ENCODE data around the gene TMX1. TPM values are rescaled to one million over a fixed set of nuclear protein-coding genes. Genes with fewer than 3 reads are reported as not detected.

Gene TMX1
- total and polyA plus RNA-seq, 2 donors (not counting 1 experiment from before 2014, with no cell fraction given), result 36.5 to 49.5 TPM

- TF ChIP-seq CTCF (conservative IDR thresholded peaks at IDR 0.05 in 1 of 2, IDR thresholded peaks at IDR 0.05 in 1 of 2; ENCODE audit: low read depth in 1 of 2, low read length in 2 of 2) (no peak), EZH2 (IDR thresholded peaks at IDR 0.05; ENCODE audit: low read length, missing control alignments) (no peak)
- Histone ChIP-seq H3K36me3 (ENCODE audit: control insufficient read depth, insufficient read depth, low read length) (no peaks in the 10 kb centered on the region), H3K79me2 (ENCODE audit: control insufficient read depth, insufficient read depth, low read length) (no peaks in the 10 kb centered on the region), H2AFZ (ENCODE audit: low read length) (no peak overlapping the region), H3K9ac (ENCODE audit: insufficient read depth, low read length) (no peak overlapping the region), H3K27me3 (ENCODE audit: control insufficient read depth, insufficient read depth, low read length) (no peaks in the 10 kb centered on the region), H3K4me2 (ENCODE audit: extremely low read depth, insufficient read depth, low read length) (no peak overlapping the region), H3K4me1 (ENCODE audit: control insufficient read depth, extremely low read depth, insufficient read depth, low read length) (no peaks in the 10 kb centered on the region), H3K9me3 (ENCODE audit: control insufficient read depth, insufficient read depth, low read depth, low read length) (no peaks in the 10 kb centered on the region), H4K20me1 (ENCODE audit: control insufficient read depth, extremely low read depth, insufficient read depth, low read length) (no peaks in the 10 kb centered on the region), H3K27ac (ENCODE audit: insufficient read depth, low read length) (no peak overlapping the region), H3K4me3 (replicated peaks in 1 of 4; ENCODE audit: control extremely low read depth in 1 of 4, insufficient read depth in 1 of 4, low read depth in 3 of 4, low read length in 4 of 4) (no peak overlapping the region)
- no peak for DNase-seq (ENCODE audit: low read depth in 2 of 2)
Observed at GRCh38 chr14:51262868-51263267, 22.8 kb downstream of the TMX1 start.

- no peaks in the 10 kb centered on the region for H3K79me2 ChIP-seq (ENCODE audit: control insufficient read depth, insufficient read depth, low read length)
- no peak for DNase-seq (ENCODE audit: low read depth in 2 of 2)
Observed at GRCh38 chr14:51269634-51270033, 29.6 kb downstream of the TMX1 start.

GRCh38 chr14:51276605-51277004, 36.6 kb downstream of the TMX1 start:
- Histone ChIP-seq H3K36me3 (ENCODE audit: control insufficient read depth, insufficient read depth, low read length) (no peaks in the 10 kb centered on the region), H3K4me3 (replicated peaks in 1 of 4; ENCODE audit: control extremely low read depth in 1 of 4, insufficient read depth in 1 of 4, low read depth in 3 of 4, low read length in 4 of 4) (no peak overlapping the region), H3K9ac (ENCODE audit: insufficient read depth, low read length) (no peak overlapping the region), H4K20me1 (ENCODE audit: control insufficient read depth, extremely low read depth, insufficient read depth, low read length) (no peaks in the 10 kb centered on the region), H3K9me3 (ENCODE audit: control insufficient read depth, insufficient read depth, low read depth, low read length) (no peaks in the 10 kb centered on the region), H3K79me2 (ENCODE audit: control insufficient read depth, insufficient read depth, low read length) (no peaks in the 10 kb centered on the region), H3K4me2 (ENCODE audit: extremely low read depth, insufficient read depth, low read length) (no peak overlapping the region), H2AFZ (ENCODE audit: low read length) (no peak overlapping the region), H3K27me3 (ENCODE audit: control insufficient read depth, insufficient read depth, low read length) (no peaks in the 10 kb centered on the region), H3K4me1 (ENCODE audit: control insufficient read depth, extremely low read depth, insufficient read depth, low read length) (no peaks in the 10 kb centered on the region), H3K27ac (ENCODE audit: insufficient read depth, low read length) (no peak overlapping the region)
- no peak for DNase-seq (ENCODE audit: low read depth in 2 of 2)
- TF ChIP-seq EZH2 (IDR thresholded peaks at IDR 0.05; ENCODE audit: low read length, missing control alignments) (no peak), CTCF (conservative IDR thresholded peaks at IDR 0.05 in 1 of 2, IDR thresholded peaks at IDR 0.05 in 1 of 2; ENCODE audit: low read depth in 1 of 2, low read length in 2 of 2) (no peak)

More at GRCh38 chr14:51269634-51270033, 29.6 kb downstream of the TMX1 start:
- Histone ChIP-seq H3K9ac (ENCODE audit: insufficient read depth, low read length) (no peak overlapping the region), H3K4me3 (replicated peaks in 1 of 4; ENCODE audit: control extremely low read depth in 1 of 4, insufficient read depth in 1 of 4, low read depth in 3 of 4, low read length in 4 of 4) (no peak overlapping the region), H4K20me1 (ENCODE audit: control insufficient read depth, extremely low read depth, insufficient read depth, low read length) (no peaks in the 10 kb centered on the region), H2AFZ (ENCODE audit: low read length) (no peak overlapping the region), H3K36me3 (ENCODE audit: control insufficient read depth, insufficient read depth, low read length) (no peaks in the 10 kb centered on the region), H3K27me3 (ENCODE audit: control insufficient read depth, insufficient read depth, low read length) (no peaks in the 10 kb centered on the region), H3K4me1 (ENCODE audit: control insufficient read depth, extremely low read depth, insufficient read depth, low read length) (no peaks in the 10 kb centered on the region), H3K4me2 (ENCODE audit: extremely low read depth, insufficient read depth, low read length) (no peak overlapping the region), H3K27ac (ENCODE audit: insufficient read depth, low read length) (no peak overlapping the region), H3K9me3 (ENCODE audit: control insufficient read depth, insufficient read depth, low read depth, low read length) (no peaks in the 10 kb centered on the region)
- TF ChIP-seq EZH2 (IDR thresholded peaks at IDR 0.05; ENCODE audit: low read length, missing control alignments) (no peak), CTCF (conservative IDR thresholded peaks at IDR 0.05 in 1 of 2, IDR thresholded peaks at IDR 0.05 in 1 of 2; ENCODE audit: low read depth in 1 of 2, low read length in 2 of 2) (no peak)
